Stimulated activated CD8-positive, alpha-beta memory T cell treated with anti-CD3 and anti-CD28 coated beads, Interleukin-12 subunit alpha, Interleukin-12 subunit beta, amount 100 ng/mL, for 24 hours (primary cell): ENCODE results near the gene CTRB1.

ENCODE experiments used
- DNase-seq: peaks from one replicate; pipeline ENCODE4 v3.0.0-alpha.2; 2020; ENCODE audit errors: extremely low read depth

The CTRB1 gene

GRCh38 chr16:75218256-75219076 is at the start of gene CTRB1:
CTRB1 (plus strand) TSS chr16:75218988; CDS start chr16:75219008, 20 bp downstream.
- no peak for DNase-seq

GRCh38 chr16:75169899-75170405 is 48.8 kb upstream of the CTRB1 start:
- no peak for DNase-seq

- DNase-seq = no peak
These were observed 46.2 kb upstream of the CTRB1 start for GRCh38 chr16:75172578-75172977.

GRCh38 chr16:75175074-75175473 is 43.7 kb upstream of the CTRB1 start:
- DNase-seq = no peak

GRCh38 chr16:75176926-75177325 is 41.9 kb upstream of the CTRB1 start:
- DNase-seq = no peak

GRCh38 chr16:75179208-75179607 is 39.6 kb upstream of the CTRB1 start:
- DNase-seq = no peak

DNA sequence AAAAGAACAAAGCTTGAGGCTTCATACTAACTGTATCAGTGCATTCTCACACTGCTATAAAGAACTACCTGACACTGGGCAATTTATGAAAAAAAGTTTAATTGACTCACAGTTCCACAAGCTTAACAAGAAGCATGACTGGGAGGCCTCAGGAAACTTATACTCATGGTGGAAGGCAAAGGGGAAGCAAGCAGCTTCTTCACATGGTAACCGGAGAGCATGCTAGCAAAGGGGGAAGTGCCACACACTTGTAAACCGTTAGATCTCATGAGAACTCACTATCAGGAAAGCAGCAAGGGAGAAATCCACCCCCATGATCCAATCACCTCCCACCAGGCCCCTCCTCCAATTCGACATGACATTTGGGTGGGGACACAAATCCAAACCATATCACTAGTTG is 37.2 kb upstream of the CTRB1 start:
- DNase-seq = no peak

- DNase-seq = no peak
These were observed 29.8 kb upstream of the CTRB1 start for GRCh38 chr16:75188832-75189477.

- DNase-seq = no peak
These were observed 29.0 kb upstream of the CTRB1 start for GRCh38 chr16:75189638-75190245.

- DNase-seq = no peak
These were observed 26.1 kb upstream of the CTRB1 start for GRCh38 chr16:75192606-75193264.

DNA sequence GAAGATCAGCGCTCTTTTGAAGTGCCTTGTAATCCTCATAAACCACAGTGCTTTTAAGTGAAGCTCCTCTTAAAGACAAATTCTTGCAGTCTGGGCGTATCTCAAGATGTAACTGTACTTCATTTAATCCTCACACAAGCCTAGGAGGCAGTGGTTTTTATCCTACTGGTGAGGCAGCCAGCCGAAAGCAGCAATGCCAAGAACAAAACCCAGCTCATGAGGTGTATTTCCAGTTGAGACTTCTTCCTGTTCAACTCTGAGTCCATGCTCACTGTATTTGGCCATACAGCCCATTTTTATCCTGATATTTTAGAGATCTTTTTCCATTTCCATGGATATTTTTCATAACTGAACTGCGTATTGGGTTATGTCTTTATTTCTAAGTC is 25.5 kb upstream of the CTRB1 start:
- no peak for DNase-seq

GRCh38 chr16:75193730-75194444 is 24.9 kb upstream of the CTRB1 start:
- no peak for DNase-seq

GRCh38 chr16:75195811-75196790 is 22.7 kb upstream of the CTRB1 start:
- no peak for DNase-seq

- no peak for DNase-seq
These were observed 22.0 kb upstream of the CTRB1 start for GRCh38 chr16:75196836-75197235.

DNA sequence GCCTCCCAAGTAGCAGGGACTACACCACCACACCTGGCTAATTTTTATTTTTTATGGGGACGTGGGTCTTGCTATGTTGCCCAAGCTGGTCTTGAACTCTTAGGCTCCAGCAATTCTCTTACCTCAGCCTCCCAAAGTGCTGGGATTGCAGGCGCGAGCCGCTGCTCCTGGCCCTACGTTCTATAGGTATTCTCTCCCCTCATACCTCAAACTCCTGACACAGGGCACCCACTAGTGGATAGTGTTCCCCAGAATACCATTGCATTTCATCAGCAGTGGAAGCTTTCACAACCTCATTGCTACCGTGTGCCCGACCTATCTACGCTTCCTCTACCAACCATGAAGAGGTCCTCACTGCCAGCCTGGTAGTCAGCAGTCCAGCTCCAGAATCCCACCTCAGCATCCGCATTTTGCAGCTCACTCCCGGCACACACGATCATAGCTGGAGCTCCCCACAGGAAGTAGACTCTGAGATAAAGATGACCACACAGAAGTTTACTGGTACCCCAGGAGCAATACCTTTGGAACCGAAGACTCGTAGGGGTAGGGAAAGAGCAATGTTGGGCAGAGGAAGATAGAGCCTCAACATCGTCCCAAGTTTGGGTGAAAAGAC is 21.2 kb upstream of the CTRB1 start:
- no peak for DNase-seq

- no peak for DNase-seq
These were observed 20.6 kb upstream of the CTRB1 start for GRCh38 chr16:75198135-75198600.

DNA sequence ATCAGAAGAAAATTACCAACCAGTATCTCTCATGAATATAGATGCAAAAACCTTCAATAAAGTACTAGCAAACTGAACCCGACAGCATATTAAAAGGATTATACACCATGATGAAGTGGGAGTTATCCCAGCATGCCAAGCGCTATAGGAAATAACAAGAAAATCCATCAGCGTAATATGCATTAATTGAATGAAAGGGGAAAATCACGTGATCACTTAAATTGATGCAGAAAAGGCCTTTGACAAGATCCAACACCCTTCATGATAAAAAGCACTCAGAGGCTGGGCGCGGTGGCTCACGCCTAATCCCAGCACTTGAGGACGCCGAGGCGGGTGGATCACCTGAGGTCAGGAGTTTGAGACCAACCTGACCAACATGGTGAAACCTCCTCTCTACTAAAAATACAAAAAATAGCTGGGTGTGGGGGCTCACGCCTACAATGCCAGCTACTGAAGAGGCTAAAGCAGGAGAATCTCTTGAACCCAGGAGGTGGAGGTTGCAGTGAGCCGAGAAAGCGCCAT is 16.7 kb upstream of the CTRB1 start:
- DNase-seq = no peak

DNA sequence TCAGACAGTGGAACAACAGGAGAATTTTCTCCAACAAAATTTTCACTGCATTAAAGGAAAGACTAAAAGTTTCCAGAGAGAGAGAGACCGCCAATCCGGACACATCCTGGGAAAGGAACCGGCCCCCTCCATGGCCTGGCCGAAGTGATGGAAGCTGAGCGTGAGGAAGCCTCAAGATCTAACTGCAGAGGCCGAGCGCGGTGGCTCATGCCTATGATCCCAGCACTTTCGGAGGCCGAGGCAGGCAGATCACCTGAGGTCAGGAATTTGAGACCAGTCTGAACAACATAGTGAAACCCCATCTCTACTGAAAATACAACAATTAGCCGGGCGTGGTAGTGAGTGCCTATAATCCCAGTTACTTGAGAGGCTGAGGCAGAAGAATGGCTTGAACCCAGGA is 15.7 kb upstream of the CTRB1 start:
- no peak for DNase-seq

DNA sequence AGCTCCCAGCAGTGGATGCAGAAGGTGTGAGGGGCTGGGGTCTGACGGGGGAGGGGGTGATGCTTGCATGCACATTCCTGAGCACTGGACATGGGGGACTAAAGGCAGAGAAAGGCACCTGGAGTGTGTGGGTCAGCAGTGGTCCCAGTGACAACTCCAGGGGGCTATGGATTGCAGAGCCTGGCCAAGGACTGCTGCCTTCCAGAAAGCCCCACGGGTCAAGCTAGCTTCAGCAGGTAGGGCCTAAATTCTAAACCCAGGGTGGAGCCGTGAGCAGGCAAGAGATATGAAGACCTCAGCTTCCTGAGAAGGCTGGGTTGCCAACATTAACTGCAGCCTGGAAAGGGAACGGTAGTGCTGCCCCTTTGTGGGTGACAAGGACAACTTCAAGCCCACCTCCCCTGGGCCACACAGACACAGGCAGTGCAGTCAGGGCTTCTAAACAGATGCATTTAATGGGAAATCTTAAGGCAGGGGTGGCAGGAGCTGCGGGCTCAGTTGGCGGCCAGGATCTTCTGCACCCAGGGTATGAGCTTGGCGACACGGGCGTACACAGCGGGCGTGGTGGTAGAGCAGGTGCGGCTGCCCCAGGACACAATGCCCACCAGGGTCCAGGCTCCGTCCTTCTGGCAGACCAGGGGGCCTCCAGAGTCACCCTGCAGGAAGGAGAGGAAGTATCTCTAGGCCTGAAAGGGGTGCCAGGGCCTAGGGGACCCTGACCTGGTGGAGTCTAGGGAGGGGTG is 14.9 kb upstream of the CTRB1 start:
- no peak for DNase-seq
